ENCODE results near the gene PDGFB. TPM values are rescaled to one million over a fixed set of nuclear protein-coding genes. Genes with fewer than 3 reads are reported as not detected.

Gene PDGFB
- total RNA-seq, 1 donor from 2014 or later = 10.9 TPM

- DNase-seq = peak; percentile 85
These were observed 70.1 kb downstream of the PDGFB start for GRCh38 chr22:39174498-39175352.

DNA sequence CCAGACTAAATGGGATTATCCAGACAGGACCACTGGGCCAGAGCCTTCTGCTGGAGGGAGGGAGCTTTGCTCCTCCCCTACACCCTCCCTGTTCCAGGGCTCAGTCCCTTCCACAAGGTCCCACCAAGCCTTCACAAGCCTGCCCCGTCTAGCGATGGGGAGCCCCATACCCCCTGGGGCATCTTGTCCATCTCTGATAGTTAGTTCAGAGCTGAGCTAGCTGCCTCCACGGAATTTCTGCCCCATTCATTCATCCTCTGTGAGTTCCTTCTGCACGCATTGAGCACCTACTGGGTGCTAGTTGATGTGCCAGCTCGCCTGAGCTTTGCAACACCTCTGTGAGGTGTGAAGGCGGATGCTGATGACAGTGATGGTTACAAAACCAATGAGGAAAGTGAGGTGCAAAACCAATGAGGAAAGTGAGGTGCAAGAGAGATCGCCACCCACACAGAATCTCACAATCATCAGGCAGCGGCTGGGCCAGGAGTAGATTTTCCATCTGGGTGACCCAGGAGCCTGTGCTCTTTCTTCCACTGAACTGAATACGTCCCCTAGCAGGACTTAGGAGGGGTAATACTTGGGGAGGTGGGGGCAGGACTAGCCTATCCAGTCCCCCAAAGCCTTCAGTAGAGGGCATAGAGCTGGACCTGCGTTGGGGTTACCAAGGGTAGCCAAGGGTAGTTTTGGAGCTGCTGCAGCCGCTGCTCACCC lies 70.8 kb downstream of the PDGFB start:
- no peak for DNase-seq

Other genes with a start within 250 kb of the PDGFB start
- 4.1 TPM for gene APOBEC3C, start 230.7 kb downstream of the PDGFB start, total RNA-seq
- 0.39 TPM for gene APOBEC3D, start 223.9 kb downstream of the PDGFB start, total RNA-seq
- gene APOBEC3F, start 204.1 kb downstream of the PDGFB start, total RNA-seq = 4.0 TPM
- 4.4 TPM for gene APOBEC3G, start 167.7 kb downstream of the PDGFB start, total RNA-seq
- gene APOBEC3H, start 147.7 kb downstream of the PDGFB start, total RNA-seq = not detected
- 4.0 TPM for gene CBX7, start 92.3 kb downstream of the PDGFB start, total RNA-seq
- gene RPL3, start 74.6 kb upstream of the PDGFB start, total RNA-seq = 2,417 TPM
- 14.6 TPM for gene SYNGR1, start 105.0 kb upstream of the PDGFB start, total RNA-seq
- 10.9 TPM for gene TAB1, start 154.8 kb upstream of the PDGFB start, total RNA-seq
- 4.2 TPM for gene MGAT3, start 212.0 kb upstream of the PDGFB start, total RNA-seq

Data from skin of body (tissue), 2 donors.